MM.1S (cell line): Measurements from ENCODE around the gene LPCAT3.
A peak's percentile ranks its signal among the peaks of the same experiment; 100 is the strongest.

ENCODE experiments used
- DNase-seq: peaks from one replicate; pipeline ENCODE4 v3.0.0-alpha.2; 2015
- H2AFZ ChIP-seq: fragments of 300-600 bp; sonication (generic); 2 replicates; pipeline ENCODE4 v1.6.0; 2016; ENCODE audit warnings: antibody characterized with exemption, low read length
- H3F3A ChIP-seq: fragments of 300-600 bp; sonication (generic); 2 replicates; pipeline ENCODE4 v1.6.1; 2016; ENCODE audit warnings: mild to moderate bottlenecking, antibody characterized with exemption, low read length, moderate library complexity, mixed read lengths; ENCODE audit not compliant: insufficient read depth
- H3K27ac ChIP-seq: fragments of 300-600 bp; sonication (generic); 2 replicates; pipeline ENCODE4 v1.5.1; 2016; ENCODE audit warnings: mild to moderate bottlenecking, low read length
- H3K27me3 ChIP-seq: fragments of 300-600 bp; sonication (generic); replicated peaks from 2 replicates; pipeline ENCODE4 v1.6.0; 2016; ENCODE audit warnings: low read length; ENCODE audit not compliant: insufficient read depth
- H3K36me3 ChIP-seq: fragments of 300-600 bp; sonication (generic); replicated peaks from 2 replicates; pipeline ENCODE4 v1.6.1; 2016; ENCODE audit warnings: mild to moderate bottlenecking, low read length, mixed read lengths; ENCODE audit not compliant: insufficient read depth
- H3K4me1 ChIP-seq: fragments of 300-600 bp; sonication (generic); 2 replicates; pipeline ENCODE4 v1.6.1; 2016; ENCODE audit warnings: low read length, mixed read lengths
- H3K4me2 ChIP-seq: fragments of 300-600 bp; sonication (generic); 2 replicates; pipeline ENCODE4 v1.6.0; 2016; ENCODE audit warnings: low read depth, low read length
- H3K4me3 ChIP-seq: fragments of 300-600 bp; sonication (generic); 2 replicates; pipeline ENCODE4 v1.5.1; 2016; ENCODE audit warnings: low read length, mixed read lengths
- H3K79me2 ChIP-seq: fragments of 300-600 bp; sonication (generic); 2 replicates; pipeline ENCODE4 v1.6.1; 2016; ENCODE audit warnings: mixed run types, low read length, mixed read lengths
- H3K9ac ChIP-seq: fragments of 300-600 bp; sonication (generic); 2 replicates; pipeline ENCODE4 v1.6.1; 2016; ENCODE audit warnings: low read length, mixed read lengths
- H3K9me2 ChIP-seq: fragments of 300-600 bp; sonication (generic); replicated peaks from 2 replicates; pipeline ENCODE4 v1.6.1; 2016; ENCODE audit warnings: mild to moderate bottlenecking, low read length, mixed read lengths; ENCODE audit not compliant: insufficient read depth
- H3K9me3 ChIP-seq: fragments of 300-600 bp; sonication (generic); replicated peaks from 2 replicates; pipeline ENCODE4 v1.6.1; 2016; ENCODE audit warnings: mild to moderate bottlenecking, low read length, mixed read lengths; ENCODE audit not compliant: insufficient read depth
- H4K20me1 ChIP-seq: fragments of 300-600 bp; sonication (generic); 2 replicates; pipeline ENCODE4 v1.6.1; 2016; ENCODE audit warnings: mild to moderate bottlenecking, low read length, moderate library complexity, mixed read lengths; ENCODE audit not compliant: insufficient read depth
- EZH2 ChIP-seq: fragments of 300-600 bp; sonication (generic); optimal IDR thresholded peaks from 2 replicates; pipeline ENCODE3; 2017; ENCODE audit warnings: low read depth, mild to moderate bottlenecking, antibody characterized with exemption, low read length, mixed read lengths
- EZH2phosphoT487 ChIP-seq: fragments of 300-600 bp; sonication (generic); IDR thresholded peaks from 2 replicates; pipeline ENCODE4 v1.6.1; 2018; ENCODE audit warnings: antibody characterized with exemption, low read length
- TF ChIP-seq, protein P1 (sequence below): fragments of 300-600 bp; sonication (generic); IDR thresholded peaks from 2 replicates; pipeline ENCODE4 v1.5.1; 2016; ENCODE audit warnings: antibody characterized with exemption, low read length, mixed read lengths

The LPCAT3 gene

GRCh38 chr12:6963016-6963731 lies 55.1 kb downstream of the LPCAT3 start:
- no peak overlapping the region for H3K4me2 ChIP-seq
- no peak overlapping the region for H2AFZ ChIP-seq
- no peak overlapping the region for H3K27ac ChIP-seq
- H3F3A ChIP-seq, result peaks cover 77% of the 10 kb centered on the region
- H3K36me3 ChIP-seq, result peaks cover 11% of the 10 kb centered on the region
- H3K27me3 ChIP-seq, result no peaks in the 10 kb centered on the region
- H3K4me1 ChIP-seq, result peaks cover 52% of the 10 kb centered on the region
- no peaks in the 10 kb centered on the region for H4K20me1 ChIP-seq
- no peak for DNase-seq
- peaks cover 45% of the 10 kb centered on the region for H3K79me2 ChIP-seq
- H3K9ac ChIP-seq, result no peak overlapping the region
- H3K9me3 ChIP-seq, result no peaks in the 10 kb centered on the region
- no peaks in the 10 kb centered on the region for H3K9me2 ChIP-seq
- TF ChIP-seq, protein P1, sequence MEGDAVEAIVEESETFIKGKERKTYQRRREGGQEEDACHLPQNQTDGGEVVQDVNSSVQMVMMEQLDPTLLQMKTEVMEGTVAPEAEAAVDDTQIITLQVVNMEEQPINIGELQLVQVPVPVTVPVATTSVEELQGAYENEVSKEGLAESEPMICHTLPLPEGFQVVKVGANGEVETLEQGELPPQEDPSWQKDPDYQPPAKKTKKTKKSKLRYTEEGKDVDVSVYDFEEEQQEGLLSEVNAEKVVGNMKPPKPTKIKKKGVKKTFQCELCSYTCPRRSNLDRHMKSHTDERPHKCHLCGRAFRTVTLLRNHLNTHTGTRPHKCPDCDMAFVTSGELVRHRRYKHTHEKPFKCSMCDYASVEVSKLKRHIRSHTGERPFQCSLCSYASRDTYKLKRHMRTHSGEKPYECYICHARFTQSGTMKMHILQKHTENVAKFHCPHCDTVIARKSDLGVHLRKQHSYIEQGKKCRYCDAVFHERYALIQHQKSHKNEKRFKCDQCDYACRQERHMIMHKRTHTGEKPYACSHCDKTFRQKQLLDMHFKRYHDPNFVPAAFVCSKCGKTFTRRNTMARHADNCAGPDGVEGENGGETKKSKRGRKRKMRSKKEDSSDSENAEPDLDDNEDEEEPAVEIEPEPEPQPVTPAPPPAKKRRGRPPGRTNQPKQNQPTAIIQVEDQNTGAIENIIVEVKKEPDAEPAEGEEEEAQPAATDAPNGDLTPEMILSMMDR, result no peak
- TF ChIP-seq EZH2 (no peak), EZH2phosphoT487 (no peak)
- H3K4me3 ChIP-seq, result no peak overlapping the region

GRCh38 chr12:6962285-6963015 lies 55.8 kb downstream of the LPCAT3 start:
- Histone ChIP-seq H4K20me1 (no peaks in the 10 kb centered on the region), H3K9me3 (no peaks in the 10 kb centered on the region), H2AFZ (no peak overlapping the region), H3K4me3 (no peak overlapping the region), H3K9ac (no peak overlapping the region), H3K4me1 (peaks cover 60% of the 10 kb centered on the region), H3K27me3 (no peaks in the 10 kb centered on the region), H3K4me2 (0 out of 2 replicates have a peak overlapping the region, but pooled peaks have one; percentile 94), H3K9me2 (no peaks in the 10 kb centered on the region), H3F3A (peaks cover 74% of the 10 kb centered on the region), H3K79me2 (peaks cover 45% of the 10 kb centered on the region), H3K27ac (peak overlapping the region; percentile 94; the same call in 1 of the 2 replicates), H3K36me3 (peaks cover 4% of the 10 kb centered on the region; the same call in 1 of the 2 replicates)
- DNase-seq, result peak; percentile 3
- TF ChIP-seq EZH2phosphoT487 (no peak), EZH2 (no peak)
- TF ChIP-seq, protein P1, result no peak; the same call in 1 of the 2 replicates

GRCh38 chr12:6961695-6962284 lies 56.5 kb downstream of the LPCAT3 start:
- Histone ChIP-seq H3K9me3 (no peaks in the 10 kb centered on the region), H3K4me2 (peak overlapping the region; percentile 94; the same call in 1 of the 2 replicates), H3F3A (peaks cover 68% of the 10 kb centered on the region), H3K4me3 (no peak overlapping the region), H3K9me2 (no peaks in the 10 kb centered on the region), H3K27ac (peak overlapping the region; percentile 94), H3K36me3 (no peaks in the 10 kb centered on the region; the same call in 1 of the 2 replicates), H3K27me3 (no peaks in the 10 kb centered on the region), H2AFZ (no peak overlapping the region), H4K20me1 (no peaks in the 10 kb centered on the region), H3K79me2 (peaks cover 44% of the 10 kb centered on the region), H3K4me1 (peaks cover 66% of the 10 kb centered on the region), H3K9ac (peak overlapping the region; percentile 78)
- TF ChIP-seq, protein P1, result peak; percentile 40
- no peak for TF ChIP-seq EZH2phosphoT487
- peak; percentile 46 for DNase-seq
